RWPE1 (cell line): ENCODE measurements around the gene ATG101.
"Not testable (repeated sequence)": the region's sequence is repeated elsewhere in the genome, so short reads cannot be mapped to it uniquely, and the experiment has no call there.

Source experiments
- CTCF ChIA-PET: fragments of 350-600 bp; sonication (Branson Sonifier 250); formaldehyde crosslinking; extraction: SDS; loops from one replicate; lab custom pipeline; 2021; lab: Yijun Ruan, JAX
- POLR2A ChIA-PET: fragments of 400-600 bp; formaldehyde crosslinking; extraction: SDS; loops from one replicate; lab custom pipeline; 2020; ENCODE audit warnings: antibody characterized with exemption; ENCODE audit not compliant: low non-redundant PET; lab: Yijun Ruan, JAX
- DNase-seq: peaks from one replicate; pipeline ENCODE4 v3.0.0; 2012; ENCODE audit warnings: low spot score
- H3K27ac ChIP-seq: fragments of 450-650 bp; 2 replicates; pipeline ENCODE4 v1.5.1; 2017
- CTCF ChIP-seq: fragments of 450-650 bp; conservative IDR thresholded peaks from 2 replicates; pipeline ENCODE4 v1.5.1; 2017; ENCODE audit warnings: low read depth, mild to moderate bottlenecking

Gene ATG101

GRCh38 chr12:52093346-52093745 lies 23.6 kb downstream of the ATG101 start:
- DNase-seq: no peak
- CTCF ChIA-PET: interaction anchor here (1.8 kb wide), 1 partner anchor 11 kb away, joined by 8 read pairs; no protein-coding TSS in a partner anchor
- no peak overlapping the region for H3K27ac ChIP-seq
- POLR2A ChIA-PET: no interaction called here
- TF ChIP-seq CTCF: no peak

GRCh38 chr12:52096332-52097044 lies 26.7 kb downstream of the ATG101 start:
- DNase-seq: no peak
- no peak for TF ChIP-seq CTCF
- H3K27ac ChIP-seq: no peak overlapping the region
- ChIA-PET CTCF (no interaction called here), POLR2A (no interaction called here)

- DNase-seq: no peak
- ChIA-PET CTCF (no interaction called here), POLR2A (no interaction called here)
- TF ChIP-seq CTCF: no peak
- no peak overlapping the region for H3K27ac ChIP-seq
Observed at GRCh38 chr12:52097045-52097666, 27.4 kb downstream of the ATG101 start.

- DNase-seq, POLR2A ChIA-PET, H3K27ac ChIP-seq: not testable (repeated sequence)
- CTCF ChIA-PET: interaction anchor here (0.9 kb wide), 1 partner anchor 79 kb away, joined by 3 read pairs; no protein-coding TSS in a partner anchor
Observed at GRCh38 chr12:52104431-52105089, 34.8 kb downstream of the ATG101 start.

- H3K27ac ChIP-seq, DNase-seq, POLR2A ChIA-PET: not testable (repeated sequence)
- peak; percentile 62 for TF ChIP-seq CTCF
- CTCF ChIA-PET: interaction anchor here (0.6 to 3.4 kb wide), 11 partner anchors 10 to 249 kb away, joined by 3 to 35 read pairs (median 4); partner anchors contain the start of gene TAMALIN
Observed at GRCh38 chr12:52116222-52117125, 46.7 kb downstream of the ATG101 start.

GRCh38 chr12:52117806-52118475 lies 48.2 kb downstream of the ATG101 start:
- H3K27ac ChIP-seq, DNase-seq, POLR2A ChIA-PET: not testable (repeated sequence)
- CTCF ChIA-PET: interaction anchor here (0.9 to 3.4 kb wide), 3 partner anchors 26 to 94 kb away, joined by 3 to 35 read pairs (median 3); no protein-coding TSS in a partner anchor
